Femur (tissue), 1 donor: ENCODE data around the gene ELAPOR1.
"Not testable (repeated sequence)": the region's sequence is repeated elsewhere in the genome, so short reads cannot be mapped to it uniquely, and the experiment has no call there.

Experiments used
- DNase-seq: peaks from one replicate; pipeline ENCODE4 v3.0.0-alpha.2; 2017

Gene ELAPOR1

DNA sequence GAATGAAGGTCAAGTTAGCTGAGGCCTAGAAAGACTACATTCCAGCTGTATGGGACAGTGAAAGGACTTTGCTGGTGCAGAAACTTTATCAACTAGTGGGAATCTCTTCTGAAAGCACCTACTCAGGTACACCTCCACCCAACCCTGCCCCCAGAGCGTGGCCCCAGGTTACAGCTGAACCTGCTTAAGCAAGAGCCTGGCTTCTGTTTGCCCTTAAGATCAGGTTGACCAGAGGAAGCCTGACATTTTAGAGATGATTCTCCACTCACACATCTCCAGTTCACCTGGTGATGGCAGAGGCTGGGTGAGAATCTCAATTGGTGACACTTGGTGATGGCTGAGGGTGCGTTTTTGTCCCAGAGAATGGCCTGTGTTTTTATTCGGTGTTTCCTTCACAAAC is 24.0 kb downstream of the ELAPOR1 start:
- DNase-seq: no peak

DNA sequence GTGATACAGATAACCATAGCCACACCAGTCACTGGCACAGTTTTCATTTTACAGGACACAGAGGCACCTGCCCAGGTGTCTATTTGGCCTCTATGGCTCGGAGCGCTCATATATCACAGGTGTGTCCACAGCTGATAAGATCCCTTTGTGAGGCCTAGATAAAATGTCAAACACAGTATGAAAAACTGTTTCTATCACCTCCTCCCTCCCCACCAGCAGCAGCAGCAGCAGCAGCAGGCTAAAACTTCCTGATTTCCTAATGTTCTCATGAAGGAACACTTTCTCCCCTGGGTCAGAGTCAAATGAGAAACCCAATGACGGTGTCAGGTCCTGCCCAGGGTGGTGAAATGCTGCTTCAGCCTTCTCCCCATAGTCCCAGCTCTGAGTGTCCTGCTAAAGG is 24.4 kb downstream of the ELAPOR1 start:
- no peak for DNase-seq

DNA sequence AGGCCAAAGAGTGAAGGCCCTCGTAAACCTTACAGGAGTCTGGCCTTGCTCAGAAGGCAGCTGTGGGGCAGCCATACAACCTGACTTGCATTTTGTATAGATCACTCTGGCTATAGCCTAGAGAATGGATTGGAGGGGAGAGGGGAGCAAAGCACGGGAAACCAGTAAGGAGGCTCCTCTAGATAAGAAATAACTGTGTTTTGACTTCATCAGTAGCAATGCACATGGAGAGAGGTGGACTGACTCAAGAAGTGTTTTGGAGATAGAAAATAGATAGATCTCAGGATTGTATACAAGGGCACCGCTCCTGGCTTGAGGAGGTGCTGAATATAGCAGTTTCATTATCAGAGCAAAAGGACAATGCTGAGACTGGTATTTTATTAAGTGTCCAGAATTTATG is 26.5 kb downstream of the ELAPOR1 start:
- no peak for DNase-seq

GRCh38 chr1:109142260-109142659 is 28.3 kb downstream of the ELAPOR1 start:
- no peak for DNase-seq

DNA sequence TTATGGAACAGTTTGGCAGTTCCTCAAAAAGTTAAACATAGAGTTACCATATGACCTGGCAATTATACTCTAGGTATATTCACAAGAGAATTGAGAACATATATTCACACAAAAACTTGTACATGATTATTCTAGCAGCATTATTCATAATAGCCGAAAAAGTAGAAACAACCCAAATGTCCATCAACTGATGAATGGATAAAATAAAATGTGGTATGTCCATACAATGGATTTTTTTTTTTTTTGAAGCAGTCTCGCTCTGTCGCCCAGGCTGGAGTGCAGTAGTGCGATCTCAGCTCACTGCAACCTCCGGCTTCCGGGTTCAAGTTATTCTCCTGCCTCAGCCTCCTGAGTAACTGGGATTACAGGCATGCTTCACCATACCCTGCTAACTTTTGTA is 28.8 kb downstream of the ELAPOR1 start:
- not testable (repeated sequence) for DNase-seq

GRCh38 chr1:109148987-109149561 is 35.2 kb downstream of the ELAPOR1 start:
- no peak for DNase-seq

- no peak for DNase-seq
Observed at GRCh38 chr1:109149874-109150601, 36.1 kb downstream of the ELAPOR1 start.

DNA sequence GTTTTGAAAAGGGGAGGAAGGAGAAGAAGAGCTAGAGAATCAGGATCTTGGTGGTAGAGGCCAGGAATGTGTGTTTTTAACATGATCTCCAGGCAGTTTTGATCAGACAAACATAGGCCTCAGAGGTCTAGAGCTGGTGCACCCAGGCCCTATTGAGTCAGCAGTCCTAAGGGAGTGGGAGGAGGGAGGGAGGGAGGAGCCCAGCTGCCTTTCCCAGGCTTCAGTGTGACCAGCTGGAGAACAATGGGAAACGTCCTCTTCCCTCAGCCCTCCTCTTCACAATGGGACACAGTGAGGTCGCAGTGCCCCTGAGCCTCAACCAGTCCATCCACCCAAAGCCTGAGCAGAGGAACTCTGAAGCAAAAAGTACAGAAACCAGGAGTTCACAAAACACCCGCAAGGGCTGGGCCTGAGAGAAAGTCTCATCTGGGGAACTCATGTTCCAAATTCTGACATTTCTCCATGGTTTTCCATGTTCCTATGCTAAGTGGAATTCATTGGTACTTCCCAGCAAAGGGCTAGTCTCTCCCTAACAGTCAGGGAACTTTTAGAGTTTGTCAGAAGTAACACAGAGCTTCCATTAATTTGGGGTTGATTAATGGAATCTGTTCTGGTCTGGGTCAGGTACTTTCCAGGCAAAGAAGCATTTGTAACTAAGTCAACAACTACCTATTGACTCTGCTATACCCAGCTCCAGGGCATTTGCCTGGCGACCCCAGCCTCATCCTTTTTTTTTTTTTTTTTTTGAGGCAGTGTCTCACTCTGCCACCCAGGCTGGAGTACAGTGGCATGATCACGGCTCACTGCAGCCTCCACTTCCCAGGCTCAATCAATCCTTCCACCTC is 37.5 kb downstream of the ELAPOR1 start:
- DNase-seq: no peak

GRCh38 chr1:109152196-109152595 is 38.3 kb downstream of the ELAPOR1 start:
- no peak for DNase-seq

- DNase-seq: no peak
Observed at GRCh38 chr1:109156916-109157385, 43.0 kb downstream of the ELAPOR1 start.

GRCh38 chr1:109158433-109158832 is 44.5 kb downstream of the ELAPOR1 start:
- no peak for DNase-seq

GRCh38 chr1:109159326-109159725 is 45.4 kb downstream of the ELAPOR1 start:
- DNase-seq: no peak

DNA sequence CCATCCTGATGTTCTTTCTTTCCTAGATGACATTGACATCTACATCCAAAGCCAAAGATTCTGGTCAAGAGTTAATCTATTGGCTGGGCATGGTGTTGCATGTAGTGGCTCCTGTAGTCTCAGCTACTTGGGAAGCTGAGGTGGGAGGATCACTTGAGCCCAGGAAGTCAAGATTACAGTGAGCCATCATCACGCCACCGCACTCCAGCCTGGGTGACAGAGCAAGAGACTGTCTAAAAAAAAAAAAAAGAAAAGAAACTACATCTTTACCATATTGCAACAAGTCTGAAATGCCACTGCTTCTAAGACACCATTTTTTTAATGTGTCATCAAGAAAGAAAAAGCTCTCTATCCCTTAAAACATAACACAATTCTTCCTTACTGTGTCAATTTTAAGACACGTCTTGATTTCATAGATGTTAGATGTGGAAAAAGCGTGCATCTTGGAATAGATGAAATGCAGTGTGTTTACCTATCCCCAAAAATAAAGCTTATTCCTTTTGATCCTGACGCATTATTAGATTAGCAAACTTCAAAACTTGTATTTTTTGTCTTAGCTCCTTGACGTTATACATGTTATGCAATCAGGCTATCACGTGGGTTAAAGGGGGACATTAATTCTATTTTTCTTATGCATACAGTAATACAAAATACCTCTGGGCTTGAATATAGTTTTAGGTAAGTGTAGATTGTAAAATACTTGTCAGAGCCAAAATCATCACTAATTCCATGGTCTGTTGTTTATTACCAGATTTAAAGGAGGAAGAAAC is 46.3 kb downstream of the ELAPOR1 start:
- no peak for DNase-seq

DNA sequence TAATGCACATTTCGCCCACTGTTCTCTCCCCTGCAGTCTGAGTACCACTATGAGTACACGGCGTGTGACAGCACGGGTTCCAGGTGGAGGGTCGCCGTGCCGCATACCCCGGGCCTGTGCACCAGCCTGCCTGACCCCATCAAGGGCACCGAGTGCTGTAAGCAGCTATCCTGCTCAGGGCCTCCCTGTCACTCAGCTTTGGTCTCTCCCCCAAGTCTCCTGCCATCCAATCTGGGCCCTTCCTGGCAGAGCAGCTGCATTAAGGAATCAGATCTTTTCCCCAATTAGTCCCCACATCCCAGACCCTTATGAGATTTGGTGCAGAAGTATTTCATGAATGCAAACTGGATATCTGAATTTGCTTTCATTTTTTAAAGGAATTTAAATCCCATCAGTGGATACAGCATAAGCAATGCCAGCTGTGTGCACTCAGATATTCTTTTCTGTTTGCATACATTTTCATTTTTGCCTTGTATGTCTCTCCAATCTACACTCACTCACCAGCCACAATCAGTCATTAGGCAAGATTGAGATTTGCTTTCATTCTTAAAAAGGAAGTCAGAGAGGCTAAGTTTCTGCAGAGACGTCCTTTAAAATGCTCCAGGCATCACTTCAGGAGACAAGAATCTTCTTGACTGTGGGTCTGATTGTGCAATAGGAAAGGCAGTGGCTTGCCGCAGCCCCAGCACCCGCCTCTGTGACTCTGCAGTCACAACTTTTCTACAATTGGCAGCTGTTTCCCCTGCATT is 48.1 kb downstream of the ELAPOR1 start:
- peak; percentile 62 for DNase-seq

GRCh38 chr1:109162626-109163025 is 48.7 kb downstream of the ELAPOR1 start:
- no peak for DNase-seq

GRCh38 chr1:109163551-109163950 is 49.6 kb downstream of the ELAPOR1 start:
- DNase-seq: no peak
